ENCODE results near the gene CDA.

- TF ChIP-seq FOXA1 (IDR thresholded peaks at IDR 0.05; ENCODE audit: borderline replicate concordance) (no peak), MEF2A (IDR thresholded peaks at IDR 0.05; ENCODE audit: control insufficient read depth, low read depth, low read length) (no peak), MAZ (CRISPR knock-in tag; conservative IDR thresholded peaks at IDR 0.05 in 1 of 2, IDR thresholded peaks at IDR 0.05 in 1 of 2) (no peak), ATF1 (CRISPR knock-in tag; IDR thresholded peaks at IDR 0.05) (no peak), ATF1 (tag; IDR thresholded peaks at IDR 0.05) (no peak), TEAD1 (CRISPR knock-in tag; IDR thresholded peaks at IDR 0.05) (no peak), EZH2 (IDR thresholded peaks at IDR 0.05; ENCODE audit: borderline replicate concordance, low read depth, low read length) (no peak), POLR2AphosphoS5 (IDR thresholded peaks at IDR 0.05; ENCODE audit: control insufficient read depth, insufficient read depth, low read depth, low read length) (no peak), ZFP36 (IDR thresholded peaks at IDR 0.05; ENCODE audit: low read depth, low read length, partially characterized antibody) (no peak), SREBF1 (IDR thresholded peaks at IDR 0.05; ENCODE audit: borderline replicate concordance, low read depth, low read length) (no peak), ILK (tag; IDR thresholded peaks at IDR 0.05; ENCODE audit: borderline replicate concordance, low read depth) (no peak), TEAD2 (tag; IDR thresholded peaks at IDR 0.05) (no peak), REST (IDR thresholded peaks at IDR 0.05; ENCODE audit: borderline replicate concordance) (no peak), REST (CRISPR knock-in tag; IDR thresholded peaks at IDR 0.05; ENCODE audit: low read depth) (no peak), ZNF76 (CRISPR knock-in tag; IDR thresholded peaks at IDR 0.05; ENCODE audit: borderline replicate concordance) (no peak)
- TF ChIP-seq, protein P1, sequence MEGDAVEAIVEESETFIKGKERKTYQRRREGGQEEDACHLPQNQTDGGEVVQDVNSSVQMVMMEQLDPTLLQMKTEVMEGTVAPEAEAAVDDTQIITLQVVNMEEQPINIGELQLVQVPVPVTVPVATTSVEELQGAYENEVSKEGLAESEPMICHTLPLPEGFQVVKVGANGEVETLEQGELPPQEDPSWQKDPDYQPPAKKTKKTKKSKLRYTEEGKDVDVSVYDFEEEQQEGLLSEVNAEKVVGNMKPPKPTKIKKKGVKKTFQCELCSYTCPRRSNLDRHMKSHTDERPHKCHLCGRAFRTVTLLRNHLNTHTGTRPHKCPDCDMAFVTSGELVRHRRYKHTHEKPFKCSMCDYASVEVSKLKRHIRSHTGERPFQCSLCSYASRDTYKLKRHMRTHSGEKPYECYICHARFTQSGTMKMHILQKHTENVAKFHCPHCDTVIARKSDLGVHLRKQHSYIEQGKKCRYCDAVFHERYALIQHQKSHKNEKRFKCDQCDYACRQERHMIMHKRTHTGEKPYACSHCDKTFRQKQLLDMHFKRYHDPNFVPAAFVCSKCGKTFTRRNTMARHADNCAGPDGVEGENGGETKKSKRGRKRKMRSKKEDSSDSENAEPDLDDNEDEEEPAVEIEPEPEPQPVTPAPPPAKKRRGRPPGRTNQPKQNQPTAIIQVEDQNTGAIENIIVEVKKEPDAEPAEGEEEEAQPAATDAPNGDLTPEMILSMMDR (IDR thresholded peaks at IDR 0.05 in 2 of 3, conservative IDR thresholded peaks at IDR 0.05 in 1 of 3; ENCODE audit: insufficient read depth in 2 of 3, low read depth in 1 of 3, low read length in 3 of 3): no peak
These were observed 27.9 kb upstream of the CDA start for GRCh38 chr1:20560966-20561365.
